Liver (tissue), 9 donors: ENCODE results near the gene DRGX. TPM values are rescaled to one million over a fixed set of nuclear protein-coding genes. Genes with fewer than 3 reads are reported as not detected.
A peak's percentile ranks its signal among the peaks of the same experiment; 100 is the strongest.

ENCODE experiments used
- DNase-seq: peaks from one replicate; pipeline ENCODE4 v3.0.0-alpha.2; 2017; ENCODE audit warnings: low spot score
- H3K27ac ChIP-seq, 2 donors: one replicate each; pipeline ENCODE4 v1.7.0; 2013; ENCODE audit warnings: inconsistent platforms in 2 of 2, low read length in 2 of 2, control low read depth in 1 of 2, low read depth in 1 of 2, mild to moderate bottlenecking in 1 of 2
- H3K27me3 ChIP-seq, 4 donors: one replicate each; pipeline versions ENCODE4 v1.6.1 to v1.7.0; 2013; ENCODE audit warnings: low read length in 3 of 4, inconsistent platforms in 1 of 4, mild to moderate bottlenecking in 1 of 4, moderate library complexity in 1 of 4; ENCODE audit not compliant: control insufficient read depth in 4 of 4, insufficient read depth in 4 of 4
- H3K36me3 ChIP-seq, 4 donors: one replicate each; pipeline versions ENCODE4 v1.6.1 to v1.7.0; 2013; ENCODE audit warnings: low read length in 3 of 4, mild to moderate bottlenecking in 3 of 4, low read depth in 1 of 4, moderate library complexity in 1 of 4; ENCODE audit not compliant: control insufficient read depth in 4 of 4, insufficient read depth in 3 of 4
- H3K4me1 ChIP-seq, 4 donors: one replicate each; pipeline versions ENCODE4 v1.6.1 to v1.7.0; 2013; ENCODE audit warnings: low read length in 3 of 4, mild to moderate bottlenecking in 3 of 4, moderate library complexity in 1 of 4; ENCODE audit not compliant: control insufficient read depth in 4 of 4, insufficient read depth in 4 of 4
- H3K4me3 ChIP-seq, 3 donors: one replicate each; pipeline versions ENCODE4 v1.6.1 to v1.7.0; 2013; ENCODE audit warnings: low read length in 3 of 3, control low read depth in 1 of 3, low read depth in 1 of 3, mild to moderate bottlenecking in 1 of 3
- H3K9ac ChIP-seq, 2 donors: one replicate each; pipeline ENCODE4 v1.7.0; 2013; ENCODE audit warnings: low read length in 2 of 2, mild to moderate bottlenecking in 2 of 2, moderate library complexity in 2 of 2, control low read depth in 1 of 2, low read depth in 1 of 2
- H3K9me3 ChIP-seq, 4 donors: one replicate each; pipeline versions ENCODE4 v1.6.1 to v1.7.0; 2013; ENCODE audit warnings: low read length in 3 of 4; ENCODE audit not compliant: control insufficient read depth in 4 of 4
- EGR1 ChIP-seq, 2 donors: IDR thresholded peaks; 2 replicates each; pipeline ENCODE4 v1.6.1; 2016 to 2018; ENCODE audit warnings: antibody characterized with exemption in 2 of 2, low read depth in 2 of 2
- GABPA ChIP-seq, 2 donors: IDR thresholded peaks in 1 of 2; conservative IDR thresholded peaks in 1 of 2; 2 replicates each; pipeline ENCODE4 v1.6.1; 2016; ENCODE audit warnings: antibody characterized with exemption in 2 of 2, mild to moderate bottlenecking in 1 of 2, moderate library complexity in 1 of 2
- HNF4A ChIP-seq, 2 donors: conservative IDR thresholded peaks; 2 replicates each; pipeline ENCODE4 v1.6.1; 2016; ENCODE audit warnings: antibody characterized with exemption in 2 of 2, mild to moderate bottlenecking in 2 of 2
- HNF4G ChIP-seq: IDR thresholded peaks from 2 replicates; pipeline ENCODE4 v1.6.1; 2016; ENCODE audit warnings: antibody characterized with exemption
- NR2F2 ChIP-seq: IDR thresholded peaks from 2 replicates; pipeline ENCODE4 v1.6.1; 2016; ENCODE audit warnings: antibody characterized with exemption
- RAD21 ChIP-seq, 2 donors: IDR thresholded peaks; 2 replicates each; pipeline ENCODE4 v1.6.1; 2016; ENCODE audit warnings: antibody characterized with exemption in 2 of 2, mild to moderate bottlenecking in 2 of 2
- RXRA ChIP-seq, 2 donors: IDR thresholded peaks; 2 replicates each; pipeline ENCODE4 v1.6.1; 2017 to 2018; ENCODE audit warnings: antibody characterized with exemption in 2 of 2, mild to moderate bottlenecking in 1 of 2
- TAF1 ChIP-seq: conservative IDR thresholded peaks from 2 replicates; pipeline ENCODE4 v1.6.1; 2016; ENCODE audit warnings: antibody characterized with exemption, mild to moderate bottlenecking
- YY1 ChIP-seq: IDR thresholded peaks from 2 replicates; pipeline ENCODE4 v1.6.1; 2016; ENCODE audit warnings: antibody characterized with exemption, mild to moderate bottlenecking
- WGBS: extraction: QIAGEN DNeasy Blood & Tissue Kit; methylation state at CpG from one replicate; pipeline ENCODE4 v1.1.7; 2013; 5-methylcytosine and 5-hydroxymethylcytosine counted together
- polyA plus RNA-seq, 2 donors: library from polyadenylated mRNA; stranded (reverse) in 1 of 2; unstranded in 1 of 2; fragments of 200-250 nt in 1 of 2; fragments of >200 nt in 1 of 2; fragmentation: Nextera tagmentation in 1 of 2; extraction: Ambion mirVana in 1 of 2; gene quantifications; one replicate each; pipeline versions ENCODE4 v1.2.1 to v1.2.3, GENCODE V29; 2013 to 2015
- total RNA-seq, 2 donors: library from RNA; depleted of rRNA; stranded (reverse); fragments of >200 nt; gene quantifications; one replicate each; pipeline ENCODE4 v1.2.3, GENCODE V29; 2014
- TF ChIP-seq, protein P1 (sequence below): IDR thresholded peaks from 2 replicates; pipeline ENCODE4 v1.6.1; 2016; ENCODE audit warnings: antibody characterized with exemption
- TF ChIP-seq, protein P2 (sequence below): fragments of 150-350 bp; IDR thresholded peaks from 2 replicates; pipeline ENCODE4 v1.5.1; 2017; ENCODE audit warnings: improper control_type of control experiment, low read depth, low read length; ENCODE audit not compliant: missing input control
- TF ChIP-seq, protein P3 (sequence below): IDR thresholded peaks from 2 replicates; pipeline ENCODE4 v1.6.1; 2016; ENCODE audit warnings: antibody characterized with exemption
- donor health status: healthy.
- donor health status: healthy.
- donor health status: healthy.
- donor health status: healthy.
- donor health status: healthy.

Gene DRGX
- total and polyA plus RNA-seq, 4 donors: not detected

DNA sequence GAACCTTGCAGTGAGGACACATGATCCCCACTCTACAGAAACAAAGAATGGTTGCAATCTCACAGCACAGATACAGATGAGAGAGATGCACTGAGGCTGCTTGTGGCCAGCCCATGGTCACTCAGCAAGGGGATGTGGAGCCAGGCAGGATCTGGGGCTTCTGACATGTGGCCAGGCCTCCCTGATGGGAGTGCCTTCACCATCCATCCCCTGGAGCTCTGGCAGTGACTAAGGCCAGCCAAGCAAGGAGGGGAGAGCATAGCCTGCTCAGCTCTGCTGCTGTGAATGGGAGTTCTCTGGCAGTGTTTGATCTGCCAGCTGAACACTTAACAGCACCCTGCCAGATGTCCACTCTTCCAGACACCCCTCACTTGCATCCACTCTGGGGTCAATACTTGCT, 77.1 kb downstream of the DRGX start:
- H3K9ac ChIP-seq: no peak overlapping the region
- TF ChIP-seq, protein P1, sequence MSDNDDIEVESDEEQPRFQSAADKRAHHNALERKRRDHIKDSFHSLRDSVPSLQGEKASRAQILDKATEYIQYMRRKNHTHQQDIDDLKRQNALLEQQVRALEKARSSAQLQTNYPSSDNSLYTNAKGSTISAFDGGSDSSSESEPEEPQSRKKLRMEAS: no peak
- TF ChIP-seq EGR1 (IDR thresholded peaks at IDR 0.05; ENCODE audit: low read depth in 2 of 2): no peak
- TF ChIP-seq NR2F2: no peak
- TF ChIP-seq, protein P2, sequence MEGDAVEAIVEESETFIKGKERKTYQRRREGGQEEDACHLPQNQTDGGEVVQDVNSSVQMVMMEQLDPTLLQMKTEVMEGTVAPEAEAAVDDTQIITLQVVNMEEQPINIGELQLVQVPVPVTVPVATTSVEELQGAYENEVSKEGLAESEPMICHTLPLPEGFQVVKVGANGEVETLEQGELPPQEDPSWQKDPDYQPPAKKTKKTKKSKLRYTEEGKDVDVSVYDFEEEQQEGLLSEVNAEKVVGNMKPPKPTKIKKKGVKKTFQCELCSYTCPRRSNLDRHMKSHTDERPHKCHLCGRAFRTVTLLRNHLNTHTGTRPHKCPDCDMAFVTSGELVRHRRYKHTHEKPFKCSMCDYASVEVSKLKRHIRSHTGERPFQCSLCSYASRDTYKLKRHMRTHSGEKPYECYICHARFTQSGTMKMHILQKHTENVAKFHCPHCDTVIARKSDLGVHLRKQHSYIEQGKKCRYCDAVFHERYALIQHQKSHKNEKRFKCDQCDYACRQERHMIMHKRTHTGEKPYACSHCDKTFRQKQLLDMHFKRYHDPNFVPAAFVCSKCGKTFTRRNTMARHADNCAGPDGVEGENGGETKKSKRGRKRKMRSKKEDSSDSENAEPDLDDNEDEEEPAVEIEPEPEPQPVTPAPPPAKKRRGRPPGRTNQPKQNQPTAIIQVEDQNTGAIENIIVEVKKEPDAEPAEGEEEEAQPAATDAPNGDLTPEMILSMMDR: no peak

DNA sequence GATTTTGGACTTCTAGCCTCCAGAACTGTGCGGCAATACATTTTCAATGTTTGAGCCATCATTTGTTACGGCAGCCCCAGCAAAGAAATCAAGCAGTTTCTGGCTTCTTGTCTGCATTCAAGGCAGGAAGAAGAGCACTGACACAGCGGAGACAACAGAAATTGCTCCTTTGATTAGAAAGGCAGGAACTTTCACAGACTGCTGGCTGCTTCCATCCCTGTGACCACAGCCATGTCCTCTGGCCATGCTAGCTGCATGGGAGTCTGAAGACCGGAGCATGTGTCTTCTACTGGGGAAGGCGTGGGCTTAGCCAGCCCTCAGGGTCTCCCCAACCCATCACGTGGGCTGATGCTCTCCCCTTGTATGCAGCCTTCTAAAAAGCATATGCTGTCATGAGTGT, 77.9 kb downstream of the DRGX start:
- WGBS: 75% methylated on average over 6 of the region's 6 CpGs

More for the DNA sequence above, 77.1 kb downstream of the DRGX start:
- H3K27ac ChIP-seq: no peak overlapping the region
- H3K4me3 ChIP-seq: no peak overlapping the region
- no peak for DNase-seq
- H3K9me3 ChIP-seq: no peaks in the 10 kb centered on the region
- H3K27me3 ChIP-seq: no peaks in the 10 kb centered on the region
- no peaks in the 10 kb centered on the region for H3K36me3 ChIP-seq
- H3K4me1 ChIP-seq: no peaks in the 10 kb centered on the region

DNA sequence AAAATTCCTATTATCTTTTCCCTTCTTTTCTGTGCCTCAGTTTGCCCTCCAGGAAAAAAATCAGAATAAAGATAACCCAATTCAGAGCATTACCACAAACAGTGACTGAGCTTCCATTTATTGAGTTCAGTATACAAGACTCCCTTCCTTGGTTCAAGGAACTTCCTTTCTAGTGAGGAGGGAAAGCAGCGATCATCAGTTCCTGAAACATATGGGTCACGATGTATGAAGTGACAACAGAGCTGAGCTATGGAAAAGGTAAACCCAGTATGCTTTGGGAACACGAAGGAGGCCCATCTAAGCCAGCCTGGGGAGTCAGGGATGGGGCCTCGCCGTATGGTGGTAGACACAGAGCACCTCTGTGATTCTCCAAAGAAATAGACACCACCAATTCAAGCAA, 81.1 kb downstream of the DRGX start:
- Histone ChIP-seq H3K4me1 (no peaks in the 10 kb centered on the region), H3K9me3 (no peaks in the 10 kb centered on the region), H3K4me3 (no peak overlapping the region), H3K9ac (no peak overlapping the region), H3K27ac (no peak overlapping the region), H3K27me3 (no peaks in the 10 kb centered on the region), H3K36me3 (no peaks in the 10 kb centered on the region)
- DNase-seq: no peak
- WGBS: 87% methylated on average over 5 of the region's 5 CpGs
- TF ChIP-seq TAF1: no peak
- TF ChIP-seq, protein P3, sequence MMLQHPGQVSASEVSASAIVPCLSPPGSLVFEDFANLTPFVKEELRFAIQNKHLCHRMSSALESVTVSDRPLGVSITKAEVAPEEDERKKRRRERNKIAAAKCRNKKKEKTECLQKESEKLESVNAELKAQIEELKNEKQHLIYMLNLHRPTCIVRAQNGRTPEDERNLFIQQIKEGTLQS: no peak
- TF ChIP-seq RAD21 (IDR thresholded peaks at IDR 0.05): no peak
- TF ChIP-seq HNF4A (conservative IDR thresholded peaks at IDR 0.05): no peak

More for the DNA sequence above, 77.9 kb downstream of the DRGX start:
- no peaks in the 10 kb centered on the region for H3K4me1 ChIP-seq
- H3K9me3 ChIP-seq: no peaks in the 10 kb centered on the region
- H3K36me3 ChIP-seq: no peaks in the 10 kb centered on the region
- H3K27me3 ChIP-seq: no peaks in the 10 kb centered on the region
- H3K9ac ChIP-seq: no peak overlapping the region
- no peak overlapping the region for H3K4me3 ChIP-seq
- no peak overlapping the region for H3K27ac ChIP-seq
- TF ChIP-seq RXRA (IDR thresholded peaks at IDR 0.05): no peak
- no peak for TF ChIP-seq GABPA (IDR thresholded peaks at IDR 0.05 in 1 of 2, conservative IDR thresholded peaks at IDR 0.05 in 1 of 2)
- no peak for TF ChIP-seq YY1
- peak in 1 of 2 donors; percentile 6 for TF ChIP-seq RAD21 (IDR thresholded peaks at IDR 0.05)
- TF ChIP-seq HNF4A (conservative IDR thresholded peaks at IDR 0.05): no peak
- no peak for TF ChIP-seq HNF4G
- DNase-seq: no peak

Other genes starting within 250 kb of the DRGX start
- gene TMEM273, start 207.7 kb downstream of the DRGX start, total RNA-seq: 1 to 10 TPM; 3.3 to 9.5 TPM
- gene TMEM273, start 207.7 kb downstream of the DRGX start, polyA plus RNA-seq: 1 to 10 TPM; 2.5 to 5.7 TPM
- gene C10orf71, start 96.9 kb downstream of the DRGX start, total RNA-seq: not detected
- under 1 TPM in 1 of 2 donors, not detected in 1; 0.03 TPM for gene C10orf71, start 96.9 kb downstream of the DRGX start, polyA plus RNA-seq
- gene ERCC6, start 143.0 kb upstream of the DRGX start, total RNA-seq: 10 to 100 TPM; 12.0 to 17.1 TPM
- 1 to 10 TPM; 2.3 to 3.0 TPM for gene ERCC6, start 143.0 kb upstream of the DRGX start, polyA plus RNA-seq
- not detected for gene SLC18A3, start 214.2 kb upstream of the DRGX start, total RNA-seq
- not detected for gene SLC18A3, start 214.2 kb upstream of the DRGX start, polyA plus RNA-seq
- gene CHAT, start 217.9 kb upstream of the DRGX start, total RNA-seq: not detected
- not detected for gene CHAT, start 217.9 kb upstream of the DRGX start, polyA plus RNA-seq